ENCODE results near the gene SLC38A8. TPM values are rescaled to one million over a fixed set of nuclear protein-coding genes. Genes with fewer than 3 reads are reported as not detected.

Gene SLC38A8
- total and polyA plus RNA-seq, 4 donors: 0.08 to 1.0 (median 0.32) TPM

DNA sequence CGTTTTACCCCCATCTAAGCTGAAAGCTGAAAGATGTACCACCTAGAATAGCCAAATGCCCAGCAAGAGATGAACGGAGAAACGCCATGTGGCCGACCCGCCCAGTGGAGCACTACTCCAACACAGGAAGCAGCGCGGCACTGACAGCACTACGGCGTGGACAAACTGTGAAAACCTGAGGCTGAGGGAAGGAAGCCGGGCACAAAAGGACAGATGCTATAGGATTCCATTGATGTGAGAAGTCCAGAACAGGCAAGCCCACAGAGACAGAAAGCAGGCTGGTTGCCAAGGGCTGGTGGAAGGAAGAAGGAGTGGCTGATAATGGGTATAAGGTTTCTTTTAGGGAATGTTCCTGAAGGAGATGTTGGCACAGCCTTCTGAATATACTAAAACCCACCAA lies 29.4 kb upstream of the SLC38A8 start:
- WGBS: 91% methylated on average over 10 of the region's 10 CpGs
- H3K9ac ChIP-seq (ENCODE audit: low read depth in 1 of 2, low read length in 2 of 2): no peak overlapping the region

DNA sequence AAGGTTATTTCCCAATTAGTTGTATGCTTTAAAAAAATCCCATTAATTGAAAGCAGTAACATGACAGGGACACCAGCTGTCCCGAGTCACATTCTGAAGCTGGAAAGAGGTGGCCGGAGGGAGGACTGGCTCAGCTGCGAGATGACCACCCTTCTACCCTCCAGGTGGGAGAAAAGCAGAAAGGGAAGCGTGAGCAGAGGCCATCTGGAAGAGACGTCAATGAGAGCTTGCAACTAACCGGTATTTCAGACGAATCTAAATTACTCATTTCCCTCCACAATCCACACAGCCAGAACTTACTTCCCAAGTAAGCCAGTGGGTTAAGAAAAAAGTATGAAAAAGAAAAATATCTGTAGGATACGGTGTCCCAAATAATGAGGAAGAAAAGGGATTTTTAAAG lies 28.5 kb upstream of the SLC38A8 start:
- H3K27me3 ChIP-seq (ENCODE audit: control insufficient read depth in 4 of 4, insufficient read depth in 4 of 4, low read length in 3 of 4): no peaks in the 10 kb centered on the region

More for the DNA sequence above, 29.4 kb upstream of the SLC38A8 start:
- peaks cover 15 to 80% (median 64%) of the 10 kb centered on the region in 4 donors for H3K36me3 ChIP-seq (ENCODE audit: control insufficient read depth in 4 of 4, insufficient read depth in 3 of 4, low read depth in 1 of 4, low read length in 3 of 4)
- no peaks in the 10 kb centered on the region for H3K27me3 ChIP-seq (ENCODE audit: control insufficient read depth in 4 of 4, insufficient read depth in 4 of 4, low read length in 3 of 4)
- TF ChIP-seq NR2F2 (IDR thresholded peaks at IDR 0.05) (no peak), RAD21 (IDR thresholded peaks at IDR 0.05) (no peak)
- TF ChIP-seq, protein P1, sequence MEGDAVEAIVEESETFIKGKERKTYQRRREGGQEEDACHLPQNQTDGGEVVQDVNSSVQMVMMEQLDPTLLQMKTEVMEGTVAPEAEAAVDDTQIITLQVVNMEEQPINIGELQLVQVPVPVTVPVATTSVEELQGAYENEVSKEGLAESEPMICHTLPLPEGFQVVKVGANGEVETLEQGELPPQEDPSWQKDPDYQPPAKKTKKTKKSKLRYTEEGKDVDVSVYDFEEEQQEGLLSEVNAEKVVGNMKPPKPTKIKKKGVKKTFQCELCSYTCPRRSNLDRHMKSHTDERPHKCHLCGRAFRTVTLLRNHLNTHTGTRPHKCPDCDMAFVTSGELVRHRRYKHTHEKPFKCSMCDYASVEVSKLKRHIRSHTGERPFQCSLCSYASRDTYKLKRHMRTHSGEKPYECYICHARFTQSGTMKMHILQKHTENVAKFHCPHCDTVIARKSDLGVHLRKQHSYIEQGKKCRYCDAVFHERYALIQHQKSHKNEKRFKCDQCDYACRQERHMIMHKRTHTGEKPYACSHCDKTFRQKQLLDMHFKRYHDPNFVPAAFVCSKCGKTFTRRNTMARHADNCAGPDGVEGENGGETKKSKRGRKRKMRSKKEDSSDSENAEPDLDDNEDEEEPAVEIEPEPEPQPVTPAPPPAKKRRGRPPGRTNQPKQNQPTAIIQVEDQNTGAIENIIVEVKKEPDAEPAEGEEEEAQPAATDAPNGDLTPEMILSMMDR (IDR thresholded peaks at IDR 0.05; ENCODE audit: low read depth, low read length, missing input control): no peak
- no peak overlapping the region for H3K27ac ChIP-seq (ENCODE audit: low read depth in 1 of 2, low read length in 2 of 2)
- DNase-seq (ENCODE audit: low spot score): no peak
- no peaks in the 10 kb centered on the region for H3K9me3 ChIP-seq (ENCODE audit: control insufficient read depth in 4 of 4, low read length in 3 of 4)
- no peak overlapping the region for H3K4me3 ChIP-seq (ENCODE audit: low read depth in 1 of 3, low read length in 3 of 3)
- H3K4me1 ChIP-seq (ENCODE audit: control insufficient read depth in 4 of 4, insufficient read depth in 4 of 4, low read length in 3 of 4): no peaks in the 10 kb centered on the region

More for the DNA sequence above, 28.5 kb upstream of the SLC38A8 start:
- 96% methylated on average over 8 of the region's 8 CpGs for WGBS
- H3K36me3 ChIP-seq (ENCODE audit: control insufficient read depth in 4 of 4, insufficient read depth in 3 of 4, low read depth in 1 of 4, low read length in 3 of 4): peaks cover 15 to 87% (median 67%) of the 10 kb centered on the region in 4 donors
- H3K9ac ChIP-seq (ENCODE audit: low read depth in 1 of 2, low read length in 2 of 2): no peak overlapping the region
- H3K4me1 ChIP-seq (ENCODE audit: control insufficient read depth in 4 of 4, insufficient read depth in 4 of 4, low read length in 3 of 4): no peaks in the 10 kb centered on the region
- TF ChIP-seq HNF4A (conservative IDR thresholded peaks at IDR 0.05) (no peak), YY1 (IDR thresholded peaks at IDR 0.05) (no peak), RAD21 (IDR thresholded peaks at IDR 0.05) (no peak), SP1 (IDR thresholded peaks at IDR 0.05) (no peak), NR2F2 (IDR thresholded peaks at IDR 0.05) (no peak), EGR1 (IDR thresholded peaks at IDR 0.05; ENCODE audit: low read depth in 2 of 2) (no peak), FOXA1 (IDR thresholded peaks at IDR 0.05) (no peak), RXRA (IDR thresholded peaks at IDR 0.05) (no peak), JUND (IDR thresholded peaks at IDR 0.05) (no peak), GABPA (IDR thresholded peaks at IDR 0.05 in 1 of 2, conservative IDR thresholded peaks at IDR 0.05 in 1 of 2) (no peak), HNF4G (IDR thresholded peaks at IDR 0.05) (no peak), FOXA2 (IDR thresholded peaks at IDR 0.05) (no peak)
- TF ChIP-seq, protein P2, sequence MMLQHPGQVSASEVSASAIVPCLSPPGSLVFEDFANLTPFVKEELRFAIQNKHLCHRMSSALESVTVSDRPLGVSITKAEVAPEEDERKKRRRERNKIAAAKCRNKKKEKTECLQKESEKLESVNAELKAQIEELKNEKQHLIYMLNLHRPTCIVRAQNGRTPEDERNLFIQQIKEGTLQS (IDR thresholded peaks at IDR 0.05): no peak
- TF ChIP-seq, protein P3, sequence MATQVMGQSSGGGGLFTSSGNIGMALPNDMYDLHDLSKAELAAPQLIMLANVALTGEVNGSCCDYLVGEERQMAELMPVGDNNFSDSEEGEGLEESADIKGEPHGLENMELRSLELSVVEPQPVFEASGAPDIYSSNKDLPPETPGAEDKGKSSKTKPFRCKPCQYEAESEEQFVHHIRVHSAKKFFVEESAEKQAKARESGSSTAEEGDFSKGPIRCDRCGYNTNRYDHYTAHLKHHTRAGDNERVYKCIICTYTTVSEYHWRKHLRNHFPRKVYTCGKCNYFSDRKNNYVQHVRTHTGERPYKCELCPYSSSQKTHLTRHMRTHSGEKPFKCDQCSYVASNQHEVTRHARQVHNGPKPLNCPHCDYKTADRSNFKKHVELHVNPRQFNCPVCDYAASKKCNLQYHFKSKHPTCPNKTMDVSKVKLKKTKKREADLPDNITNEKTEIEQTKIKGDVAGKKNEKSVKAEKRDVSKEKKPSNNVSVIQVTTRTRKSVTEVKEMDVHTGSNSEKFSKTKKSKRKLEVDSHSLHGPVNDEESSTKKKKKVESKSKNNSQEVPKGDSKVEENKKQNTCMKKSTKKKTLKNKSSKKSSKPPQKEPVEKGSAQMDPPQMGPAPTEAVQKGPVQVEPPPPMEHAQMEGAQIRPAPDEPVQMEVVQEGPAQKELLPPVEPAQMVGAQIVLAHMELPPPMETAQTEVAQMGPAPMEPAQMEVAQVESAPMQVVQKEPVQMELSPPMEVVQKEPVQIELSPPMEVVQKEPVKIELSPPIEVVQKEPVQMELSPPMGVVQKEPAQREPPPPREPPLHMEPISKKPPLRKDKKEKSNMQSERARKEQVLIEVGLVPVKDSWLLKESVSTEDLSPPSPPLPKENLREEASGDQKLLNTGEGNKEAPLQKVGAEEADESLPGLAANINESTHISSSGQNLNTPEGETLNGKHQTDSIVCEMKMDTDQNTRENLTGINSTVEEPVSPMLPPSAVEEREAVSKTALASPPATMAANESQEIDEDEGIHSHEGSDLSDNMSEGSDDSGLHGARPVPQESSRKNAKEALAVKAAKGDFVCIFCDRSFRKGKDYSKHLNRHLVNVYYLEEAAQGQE (IDR thresholded peaks at IDR 0.05): no peak
- TF ChIP-seq, protein P4, sequence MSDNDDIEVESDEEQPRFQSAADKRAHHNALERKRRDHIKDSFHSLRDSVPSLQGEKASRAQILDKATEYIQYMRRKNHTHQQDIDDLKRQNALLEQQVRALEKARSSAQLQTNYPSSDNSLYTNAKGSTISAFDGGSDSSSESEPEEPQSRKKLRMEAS (IDR thresholded peaks at IDR 0.05): no peak
- TF ChIP-seq, protein P5, sequence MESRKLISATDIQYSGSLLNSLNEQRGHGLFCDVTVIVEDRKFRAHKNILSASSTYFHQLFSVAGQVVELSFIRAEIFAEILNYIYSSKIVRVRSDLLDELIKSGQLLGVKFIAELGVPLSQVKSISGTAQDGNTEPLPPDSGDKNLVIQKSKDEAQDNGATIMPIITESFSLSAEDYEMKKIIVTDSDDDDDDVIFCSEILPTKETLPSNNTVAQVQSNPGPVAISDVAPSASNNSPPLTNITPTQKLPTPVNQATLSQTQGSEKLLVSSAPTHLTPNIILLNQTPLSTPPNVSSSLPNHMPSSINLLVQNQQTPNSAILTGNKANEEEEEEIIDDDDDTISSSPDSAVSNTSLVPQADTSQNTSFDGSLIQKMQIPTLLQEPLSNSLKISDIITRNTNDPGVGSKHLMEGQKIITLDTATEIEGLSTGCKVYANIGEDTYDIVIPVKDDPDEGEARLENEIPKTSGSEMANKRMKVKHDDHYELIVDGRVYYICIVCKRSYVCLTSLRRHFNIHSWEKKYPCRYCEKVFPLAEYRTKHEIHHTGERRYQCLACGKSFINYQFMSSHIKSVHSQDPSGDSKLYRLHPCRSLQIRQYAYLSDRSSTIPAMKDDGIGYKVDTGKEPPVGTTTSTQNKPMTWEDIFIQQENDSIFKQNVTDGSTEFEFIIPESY (IDR thresholded peaks at IDR 0.05): no peak
- TF ChIP-seq, protein P1 (IDR thresholded peaks at IDR 0.05; ENCODE audit: low read depth, low read length, missing input control): no peak
- H3K9me3 ChIP-seq (ENCODE audit: control insufficient read depth in 4 of 4, low read length in 3 of 4): no peaks in the 10 kb centered on the region
- no peak overlapping the region for H3K4me3 ChIP-seq (ENCODE audit: low read depth in 1 of 3, low read length in 3 of 3)
- no peak for DNase-seq (ENCODE audit: low spot score)
- H3K27ac ChIP-seq (ENCODE audit: low read depth in 1 of 2, low read length in 2 of 2): no peak overlapping the region

All from liver (tissue), 9 donors.